ENCODE data around the gene ADSS1.

ADSS1 gene

DNA sequence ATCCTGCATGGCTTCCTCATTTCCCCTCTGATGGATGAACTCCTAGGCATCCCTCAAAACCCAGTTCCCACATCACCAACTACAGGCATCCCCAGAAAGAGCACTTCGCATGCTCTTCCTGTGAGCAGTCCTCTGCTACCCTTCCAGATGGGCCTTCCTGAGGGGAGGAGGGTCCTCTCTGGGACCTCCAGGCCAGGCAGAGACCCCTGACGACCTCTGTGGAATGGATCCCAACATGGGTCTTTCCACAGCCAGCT lies 69.6 kb downstream of the ADSS1 start:
- Histone ChIP-seq H3K36me3 (ENCODE audit: insufficient read depth, low read length) (no peaks in the 10 kb centered on the region; the same call in 1 of the 2 replicates), H3K27ac (no peak overlapping the region), H3K9me3 (ENCODE audit: low read depth, low read length) (no peaks in the 10 kb centered on the region), H3K4me3 (peak overlapping the region; percentile 86), H3K9ac (ENCODE audit: insufficient read length) (no peak overlapping the region)
- TF ChIP-seq FOXP2 (optimal IDR thresholded peaks at IDR 0.05; ENCODE audit: control extremely low read depth, extremely low read length, insufficient read depth) (no peak), POLR2AphosphoS5 (IDR thresholded peaks at IDR 0.05; ENCODE audit: borderline replicate concordance, low read depth, low read length) (no peak), EZH2 (IDR thresholded peaks at IDR 0.05) (no peak)
- no peak for DNase-seq (ENCODE audit: low read depth, low spot score)

DNA sequence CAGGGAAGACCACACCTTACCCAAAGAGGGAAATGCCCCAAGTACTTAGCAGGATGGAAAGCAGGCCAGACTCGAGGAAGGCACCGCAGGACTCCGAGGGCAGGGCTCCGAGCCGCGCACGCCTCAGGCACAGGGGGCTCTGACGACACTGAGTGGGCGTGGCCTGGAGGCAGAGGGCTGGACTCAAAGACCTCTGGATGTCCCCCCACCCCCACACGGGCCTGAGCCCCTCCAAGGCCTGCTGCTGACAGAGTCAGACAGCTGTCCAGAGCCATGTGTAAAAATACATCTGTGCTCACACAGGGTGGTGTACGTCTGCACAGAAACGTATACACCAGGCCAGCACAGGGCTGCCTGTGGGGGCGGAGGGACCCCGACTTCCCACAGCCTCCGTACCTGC lies 70.1 kb downstream of the ADSS1 start:
- Histone ChIP-seq H3K9me3 (ENCODE audit: low read depth, low read length) (no peaks in the 10 kb centered on the region), H3K27ac (no peak overlapping the region), H3K36me3 (ENCODE audit: insufficient read depth, low read length) (no peaks in the 10 kb centered on the region; the same call in 1 of the 2 replicates), H3K4me3 (peak overlapping the region; percentile 86), H3K9ac (ENCODE audit: insufficient read length) (peak overlapping the region; percentile 84)
- TF ChIP-seq FOXP2 (optimal IDR thresholded peaks at IDR 0.05; ENCODE audit: control extremely low read depth, extremely low read length, insufficient read depth) (no peak), POLR2AphosphoS5 (IDR thresholded peaks at IDR 0.05; ENCODE audit: borderline replicate concordance, low read depth, low read length) (no peak), EZH2 (IDR thresholded peaks at IDR 0.05) (no peak)
- DNase-seq (ENCODE audit: low read depth, low spot score): no peak

DNA sequence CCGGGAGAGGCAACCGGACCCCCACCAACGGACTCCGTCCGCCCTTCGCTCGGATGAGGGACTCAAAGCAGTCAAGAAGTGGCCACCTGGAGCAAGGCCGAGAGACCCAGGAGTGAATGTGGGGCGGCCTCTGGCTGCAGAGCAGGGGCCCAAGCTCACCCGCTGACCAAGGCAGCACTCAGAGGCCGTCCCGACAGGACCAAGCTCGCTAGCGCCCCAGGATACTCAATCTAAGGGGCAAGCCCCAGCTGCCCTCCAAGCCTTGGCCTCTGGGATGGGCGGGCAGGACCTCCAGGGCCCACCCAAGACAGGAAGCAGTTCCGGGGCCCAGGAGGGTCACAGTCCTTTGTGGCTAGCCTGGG lies 70.6 kb downstream of the ADSS1 start:
- Histone ChIP-seq H3K9ac (ENCODE audit: insufficient read length) (peak overlapping the region; percentile 84), H3K36me3 (ENCODE audit: insufficient read depth, low read length) (no peaks in the 10 kb centered on the region; the same call in 1 of the 2 replicates), H3K9me3 (ENCODE audit: low read depth, low read length) (no peaks in the 10 kb centered on the region), H3K4me3 (peak overlapping the region; percentile 86), H3K27ac (no peak overlapping the region)
- TF ChIP-seq EZH2 (IDR thresholded peaks at IDR 0.05): no peak
- no peak for TF ChIP-seq POLR2AphosphoS5 (IDR thresholded peaks at IDR 0.05; ENCODE audit: borderline replicate concordance, low read depth, low read length)
- TF ChIP-seq FOXP2 (optimal IDR thresholded peaks at IDR 0.05; ENCODE audit: control extremely low read depth, extremely low read length, insufficient read depth): no peak
- no peak for DNase-seq (ENCODE audit: low read depth, low spot score)

DNA sequence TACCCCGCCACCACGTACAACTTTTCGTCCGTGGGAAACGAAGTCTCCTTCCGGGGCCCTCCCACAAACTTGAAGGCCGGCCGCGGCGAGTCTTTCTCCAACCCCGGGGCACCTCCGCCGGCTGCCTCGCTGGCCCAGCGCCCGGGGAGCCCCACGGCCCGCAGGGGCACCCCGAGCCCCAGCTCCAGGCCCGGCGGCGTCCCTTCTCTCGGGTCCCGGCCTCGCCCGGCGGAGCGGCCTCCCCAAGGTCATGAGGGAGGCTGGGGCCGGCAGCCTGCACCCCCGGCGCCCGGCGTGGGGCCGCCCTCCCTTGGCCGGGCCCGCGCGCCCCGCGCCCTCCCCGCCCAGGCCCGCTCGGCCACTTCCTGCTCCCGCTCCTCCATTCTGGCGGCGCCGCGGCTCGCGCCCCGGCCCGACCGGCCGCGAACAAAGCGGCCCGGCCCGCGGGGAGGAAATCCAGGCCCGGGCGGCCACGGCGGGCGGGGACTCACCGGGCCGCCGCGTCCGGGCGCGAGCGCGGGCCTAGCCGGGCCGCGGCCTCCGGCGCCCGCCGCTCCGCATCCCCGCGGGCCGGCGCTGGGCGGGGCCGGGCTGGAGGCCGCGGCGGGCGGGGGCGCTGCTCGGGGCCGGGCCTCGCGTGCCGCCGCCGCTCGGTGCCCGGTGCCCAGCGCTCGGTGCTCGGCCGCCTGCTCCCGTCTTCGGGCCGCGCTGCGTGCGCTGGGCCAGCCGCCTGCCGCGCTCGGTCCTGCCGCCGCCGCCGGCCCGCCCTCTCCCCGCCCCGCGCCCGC lies 71.2 kb downstream of the ADSS1 start, which contains the start of gene AKT1:
Gene AKT1 (minus strand): TSS at position 756 of the 788 bp plus-strand sequence. CDS start 3,105 bp downstream, outside the sequence.
- no peak for DNase-seq (ENCODE audit: low read depth, low spot score)
- no peaks in the 10 kb centered on the region for H3K9me3 ChIP-seq (ENCODE audit: low read depth, low read length)
- no peaks in the 10 kb centered on the region; the same call in 1 of the 2 replicates for H3K36me3 ChIP-seq (ENCODE audit: insufficient read depth, low read length)
- TF ChIP-seq FOXP2 (optimal IDR thresholded peaks at IDR 0.05; ENCODE audit: control extremely low read depth, extremely low read length, insufficient read depth) (no peak), POLR2AphosphoS5 (IDR thresholded peaks at IDR 0.05; ENCODE audit: borderline replicate concordance, low read depth, low read length) (no peak), EZH2 (IDR thresholded peaks at IDR 0.05) (no peak)
- H3K27ac ChIP-seq: no peak within 1 kb of the TSS
- H3K9ac ChIP-seq (ENCODE audit: insufficient read length): peak within 1 kb of the TSS; percentile 84
- H3K4me3 ChIP-seq: peak within 1 kb of the TSS; percentile 86

DNA sequence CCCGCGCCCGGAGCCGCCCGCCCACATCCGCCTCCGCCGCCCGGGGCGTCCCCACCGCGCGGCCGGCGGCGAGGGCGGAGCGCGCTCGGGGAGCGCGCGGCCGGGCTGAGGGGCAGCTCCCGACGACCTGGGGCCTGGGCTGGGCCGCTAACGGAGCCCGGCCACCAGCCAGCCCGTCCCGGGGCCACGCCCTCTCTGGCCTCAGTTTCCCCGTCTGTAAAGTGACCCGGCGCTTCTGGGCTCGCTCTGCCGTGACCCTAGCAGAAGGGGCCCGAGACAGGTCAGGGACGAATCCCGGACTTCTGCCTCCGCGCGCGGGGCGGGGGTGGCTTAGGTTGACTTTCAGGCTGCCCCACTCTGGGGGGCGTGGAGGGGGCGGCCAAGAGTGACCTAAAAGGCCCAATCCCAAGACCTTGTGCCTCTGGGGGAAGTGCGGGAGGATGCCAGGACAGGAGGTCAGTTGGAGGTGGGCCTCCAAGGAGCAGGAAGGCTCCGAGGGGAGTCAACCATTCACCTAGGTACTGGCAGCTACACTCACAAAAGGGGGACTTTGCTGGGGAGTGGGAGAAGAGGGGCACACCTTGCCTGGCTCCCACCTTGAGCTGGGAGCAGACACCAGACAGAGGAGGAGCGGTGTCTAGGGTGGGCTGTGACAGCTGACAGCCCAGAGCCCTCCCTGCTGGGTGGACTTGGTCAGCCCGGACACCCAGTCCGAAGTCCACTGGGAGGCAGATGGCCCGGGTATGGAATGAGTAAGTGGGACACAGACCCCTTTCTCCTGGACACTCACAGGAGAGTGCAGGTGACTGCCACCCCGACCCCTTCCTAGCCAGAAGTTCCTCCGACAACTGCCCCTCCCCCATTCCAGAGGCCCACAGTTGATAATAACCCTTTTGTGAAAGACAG lies 72.0 kb downstream of the ADSS1 start:
- H3K36me3 ChIP-seq (ENCODE audit: insufficient read depth, low read length): no peaks in the 10 kb centered on the region; the same call in 1 of the 2 replicates
- no peak for DNase-seq (ENCODE audit: low read depth, low spot score)
- H3K9me3 ChIP-seq (ENCODE audit: low read depth, low read length): no peaks in the 10 kb centered on the region
- H3K9ac ChIP-seq (ENCODE audit: insufficient read length): peak overlapping the region; percentile 59
- TF ChIP-seq FOXP2 (optimal IDR thresholded peaks at IDR 0.05; ENCODE audit: control extremely low read depth, extremely low read length, insufficient read depth) (no peak), POLR2AphosphoS5 (IDR thresholded peaks at IDR 0.05; ENCODE audit: borderline replicate concordance, low read depth, low read length) (no peak), EZH2 (IDR thresholded peaks at IDR 0.05) (no peak)
- H3K27ac ChIP-seq: no peak overlapping the region
- H3K4me3 ChIP-seq: peak overlapping the region; percentile 74

DNA sequence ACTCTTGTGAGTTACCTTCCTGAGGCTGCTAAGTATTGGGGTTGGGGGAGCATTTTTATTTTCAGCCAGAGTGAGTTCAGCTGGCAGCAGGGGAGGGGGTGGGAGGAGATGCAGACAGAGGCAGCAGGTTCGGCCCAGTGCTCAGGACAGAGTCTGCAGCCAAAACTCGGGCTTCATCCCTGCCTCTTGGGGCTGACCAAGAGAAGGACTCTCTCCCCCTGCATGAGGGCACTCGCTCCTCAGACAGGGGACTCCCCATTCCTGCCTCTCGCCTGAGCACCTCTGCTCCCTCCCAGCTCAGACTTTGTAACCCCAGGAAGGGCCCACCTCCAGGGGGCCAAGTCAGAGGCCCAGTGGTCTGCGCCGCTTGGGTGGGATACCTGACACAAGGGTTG lies 72.7 kb downstream of the ADSS1 start:
- no peaks in the 10 kb centered on the region for H3K9me3 ChIP-seq (ENCODE audit: low read depth, low read length)
- no peak overlapping the region for H3K9ac ChIP-seq (ENCODE audit: insufficient read length)
- no peak for DNase-seq (ENCODE audit: low read depth, low spot score)
- H3K4me3 ChIP-seq: no peak overlapping the region
- H3K27ac ChIP-seq: no peak overlapping the region
- H3K36me3 ChIP-seq (ENCODE audit: insufficient read depth, low read length): no peaks in the 10 kb centered on the region
- TF ChIP-seq POLR2AphosphoS5 (IDR thresholded peaks at IDR 0.05; ENCODE audit: borderline replicate concordance, low read depth, low read length) (no peak), FOXP2 (optimal IDR thresholded peaks at IDR 0.05; ENCODE audit: control extremely low read depth, extremely low read length, insufficient read depth) (no peak), EZH2 (IDR thresholded peaks at IDR 0.05) (no peak)

Measured in SK-N-MC (cell line).